SK-N-SH (cell line): ENCODE data around the gene PRMT2. TPM values are rescaled to one million over a fixed set of nuclear protein-coding genes. Genes with fewer than 3 reads are reported as not detected.
"Not testable (repeated sequence)": the region's sequence is repeated elsewhere in the genome, so short reads cannot be mapped to it uniquely, and the experiment has no call there.

ENCODE experiments used
- CTCF ChIA-PET: fragments of 300-600, 350-600 bp; formaldehyde crosslinking; extraction: SDS; loops from one replicate; lab custom pipeline; 2021; lab: Yijun Ruan, JAX
- POLR2A ChIA-PET: fragments of 350-600 bp; sonication (Branson Sonifier 250); formaldehyde crosslinking; extraction: SDS; loops from one replicate; lab custom pipeline; 2020; ENCODE audit warnings: antibody characterized with exemption, inconsistent platforms; lab: Yijun Ruan, JAX
- DNase-seq: peaks from one replicate; pipeline ENCODE4 v3.0.0; 2012
- H2AFZ ChIP-seq: fragments of 200-600 bp; sonication (generic); 2 replicates; pipeline ENCODE4 v1.8.1; 2016; ENCODE audit warnings: antibody characterized with exemption, mild to moderate bottlenecking, low read depth
- H3F3A ChIP-seq: fragments of 200-600 bp; sonication (generic); replicated peaks from 2 replicates; pipeline ENCODE3; 2016; ENCODE audit warnings: antibody characterized with exemption, mild to moderate bottlenecking; ENCODE audit not compliant: insufficient read depth
- H3K27ac ChIP-seq, 2 experiments: fragments of 200-500 bp in 1 of 2; fragments of 200-600 bp in 1 of 2; sonication (Bioruptor generic) in 1 of 2; sonication (generic), shearing (Covaris generic) in 1 of 2; 2 replicates each; pipeline versions ENCODE4 v1.5.1 to v1.6.1; 2014 to 2016; ENCODE audit warnings: low read depth in 2 of 2, inconsistent platforms in 1 of 2, low read length in 1 of 2, mild to moderate bottlenecking in 1 of 2, mixed read lengths in 1 of 2
- H3K27me3 ChIP-seq: fragments of 200-600 bp; sonication (generic), shearing (Covaris generic); 2 replicates; pipeline ENCODE4 v1.6.1; 2016; ENCODE audit warnings: mixed run types; ENCODE audit not compliant: insufficient read depth
- H3K36me3 ChIP-seq, 2 experiments: fragments of 200-500 bp in 1 of 2; fragments of 200-600 bp in 1 of 2; sonication (Bioruptor generic) in 1 of 2; sonication (generic) in 1 of 2; replicated peaks in 1 of 2; 2 replicates each; pipeline versions ENCODE3 to v1.5.1; 2014 to 2016; ENCODE audit warnings: low read length in 1 of 2, mild to moderate bottlenecking in 1 of 2; ENCODE audit not compliant: insufficient read depth in 2 of 2, control insufficient read depth in 1 of 2
- H3K4me1 ChIP-seq, 2 experiments: fragments of 200-500 bp in 1 of 2; fragments of 200-600 bp in 1 of 2; sonication (Bioruptor generic) in 1 of 2; sonication (generic), shearing (Covaris generic) in 1 of 2; 2 replicates each; pipeline versions ENCODE4 v1.5.1 to v1.6.1; 2014 to 2016; ENCODE audit warnings: low read depth in 1 of 2, low read length in 1 of 2, mixed run types in 1 of 2; ENCODE audit not compliant: insufficient read depth in 2 of 2, control insufficient read depth in 1 of 2
- H3K4me2 ChIP-seq: fragments of 200-600 bp; sonication (generic), shearing (Covaris generic); 2 replicates; pipeline ENCODE4 v1.6.1; 2017; ENCODE audit warnings: mixed run types
- H3K4me3 ChIP-seq, 2 experiments: fragments of 200-500 bp in 1 of 2; fragments of 200-600 bp in 1 of 2; sonication (Bioruptor generic) in 1 of 2; sonication (generic), shearing (Covaris generic) in 1 of 2; 2 replicates each; pipeline versions ENCODE4 v1.5.1 to v1.8.1; 2014 to 2016; ENCODE audit warnings: low read depth in 2 of 2, inconsistent platforms in 1 of 2, low read length in 1 of 2, mild to moderate bottlenecking in 1 of 2, mixed read lengths in 1 of 2, moderate library complexity in 1 of 2
- H3K79me2 ChIP-seq: fragments of 200-600 bp; sonication (generic); 2 replicates; pipeline ENCODE4 v1.8.1; 2017; ENCODE audit warnings: mild to moderate bottlenecking; ENCODE audit not compliant: insufficient read depth
- H3K9ac ChIP-seq: fragments of 200-600 bp; sonication (generic); 2 replicates; pipeline ENCODE4 v1.6.1; 2017; ENCODE audit warnings: mixed run types
- H3K9me2 ChIP-seq: fragments of 200-600 bp; sonication (generic); 2 replicates; pipeline ENCODE4 v1.6.1; 2017; ENCODE audit warnings: mixed run types
- H3K9me3 ChIP-seq: fragments of 200-600 bp; sonication (generic); 2 replicates; pipeline ENCODE4 v1.6.1; 2017; ENCODE audit warnings: mixed run types, mild to moderate bottlenecking, moderate library complexity
- H4K20me1 ChIP-seq: fragments of 200-600 bp; sonication (generic); 2 replicates; pipeline ENCODE4 v1.6.1; 2017; ENCODE audit warnings: mild to moderate bottlenecking, mixed run types; ENCODE audit not compliant: insufficient read depth
- WGBS: methylation state at CpG from one replicate; pipeline ENCODE4 v1.1.6; 2017; ENCODE audit warnings: low lambda C conversion rate; 5-methylcytosine and 5-hydroxymethylcytosine counted together
- polyA plus RNA-seq, 3 experiments: library from polyadenylated mRNA; depleted of rRNA; stranded (reverse); fragments of >200 nt; gene quantifications; 2 replicates each; pipeline ENCODE4 v1.2.3, GENCODE V29; 2012

The PRMT2 gene
- polyA plus RNA-seq, 1 of the 3 experiments (the other 2 are of a cell fraction) = 278 TPM

DNA sequence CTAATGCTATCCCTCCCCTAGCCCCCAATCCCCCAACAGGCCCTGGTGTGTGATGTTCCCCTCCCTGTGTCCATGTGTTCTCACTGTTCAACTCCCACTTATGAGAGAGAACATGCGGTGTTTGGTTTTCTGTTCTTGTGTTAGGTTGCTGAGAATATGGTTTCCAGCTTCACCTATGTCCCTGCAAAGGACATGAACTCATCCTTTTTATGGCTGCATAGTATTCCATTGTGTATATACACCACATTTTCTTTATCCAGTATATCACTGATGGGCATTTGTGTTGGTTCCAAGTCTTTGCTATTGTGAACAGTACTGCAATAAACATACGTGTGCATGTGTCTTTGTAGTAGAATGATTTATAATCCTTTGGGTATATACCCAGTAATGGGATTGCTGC, 41.1 kb downstream of the PRMT2 start:
- H3K9ac ChIP-seq, DNase-seq, H3K4me3 ChIP-seq, H4K20me1 ChIP-seq, H3K36me3 ChIP-seq, H3K4me2 ChIP-seq, H3K9me2 ChIP-seq, H3K79me2 ChIP-seq, H3F3A ChIP-seq, H3K27me3 ChIP-seq, POLR2A ChIA-PET, CTCF ChIA-PET, H2AFZ ChIP-seq, H3K9me3 ChIP-seq, H3K4me1 ChIP-seq, H3K27ac ChIP-seq: not testable (repeated sequence)
- 82% methylated on average over 2 of the region's 2 CpGs for WGBS

DNA sequence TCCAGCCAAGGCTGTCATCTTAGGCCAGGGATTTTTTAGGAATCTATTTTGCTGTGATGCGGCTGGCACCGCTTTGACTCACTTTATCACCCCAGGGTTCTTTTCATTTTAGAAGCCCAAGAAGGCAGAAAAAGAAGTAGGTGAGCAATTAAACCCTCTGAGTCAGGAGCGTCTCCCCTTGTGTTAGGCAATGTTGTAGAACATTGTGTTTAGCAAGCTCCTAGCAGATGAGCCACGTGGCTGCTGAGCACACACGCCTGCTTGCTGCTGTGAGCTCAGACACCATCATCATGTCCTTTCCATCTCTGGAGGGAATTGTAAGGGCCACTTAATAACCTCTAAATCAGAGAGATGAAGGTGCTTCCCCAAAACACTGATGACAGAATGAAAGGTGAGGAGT, 46.1 kb downstream of the PRMT2 start:
- CTCF ChIA-PET = not testable (repeated sequence)

DNA sequence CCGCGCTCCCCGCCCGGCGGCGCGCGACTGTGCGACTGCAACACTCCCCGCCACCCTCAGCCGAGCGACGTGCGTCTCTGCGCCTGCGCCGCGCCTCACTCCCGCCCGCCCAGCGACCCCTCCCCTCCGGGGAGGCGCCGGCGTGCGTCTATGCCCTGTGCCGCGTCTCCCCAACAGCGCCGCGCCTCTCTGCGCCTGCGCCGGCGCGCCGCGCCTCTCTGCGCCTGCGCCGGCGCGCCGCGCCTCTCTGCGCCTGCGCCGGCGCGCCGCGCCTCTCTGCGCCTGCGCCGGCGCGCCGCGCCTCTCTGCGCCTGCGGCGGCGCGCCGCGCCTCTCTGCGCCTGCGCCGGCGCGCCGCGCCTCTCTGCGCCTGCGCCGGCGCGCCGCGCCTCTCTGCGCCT, 63.2 kb downstream of the PRMT2 start:
- H2AFZ ChIP-seq, H3K79me2 ChIP-seq, H3F3A ChIP-seq, H3K4me1 ChIP-seq, H3K9me2 ChIP-seq, H3K27ac ChIP-seq, DNase-seq, H3K4me3 ChIP-seq, H3K4me2 ChIP-seq, H3K27me3 ChIP-seq, POLR2A ChIA-PET, H3K36me3 ChIP-seq, H3K9ac ChIP-seq, H4K20me1 ChIP-seq, H3K9me3 ChIP-seq, CTCF ChIA-PET: not testable (repeated sequence)
- 90% methylated on average over 48 of the region's 81 CpGs for WGBS

More for the DNA sequence above, 46.1 kb downstream of the PRMT2 start:
- H2AFZ ChIP-seq, H3K27ac ChIP-seq, DNase-seq, H3K36me3 ChIP-seq, H3K4me2 ChIP-seq, H3K79me2 ChIP-seq, H3F3A ChIP-seq, H3K9me3 ChIP-seq, H3K4me1 ChIP-seq, H4K20me1 ChIP-seq, H3K9me2 ChIP-seq, H3K4me3 ChIP-seq, H3K27me3 ChIP-seq, POLR2A ChIA-PET, H3K9ac ChIP-seq: not testable (repeated sequence)
- WGBS = 86% methylated on average over 5 of the region's 5 CpGs

DNA sequence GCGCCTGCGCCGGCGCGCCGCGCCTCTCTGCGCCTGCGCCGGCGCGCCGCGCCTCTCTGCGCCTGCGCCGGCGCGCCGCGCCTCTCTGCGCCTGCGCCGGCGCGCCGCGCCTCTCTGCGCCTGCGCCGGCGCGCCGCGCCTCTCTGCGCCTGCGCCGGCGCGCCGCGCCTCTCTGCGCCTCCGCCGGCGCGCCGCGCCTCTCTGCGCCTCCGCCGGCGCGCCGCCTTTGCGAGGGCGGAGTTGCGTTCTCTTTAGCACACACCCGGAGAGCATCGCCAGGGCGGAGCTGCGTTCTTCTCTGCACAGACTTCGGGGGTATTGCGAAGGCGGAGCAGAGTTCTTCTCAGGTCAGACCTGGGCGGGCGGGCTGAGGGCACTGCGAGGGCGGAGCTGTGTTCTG, 63.6 kb downstream of the PRMT2 start:
- H3K36me3 ChIP-seq, H3K9ac ChIP-seq, H3K4me1 ChIP-seq, H3K79me2 ChIP-seq, H4K20me1 ChIP-seq, H3K9me2 ChIP-seq, H2AFZ ChIP-seq, H3K27me3 ChIP-seq, H3K4me2 ChIP-seq, H3F3A ChIP-seq, H3K9me3 ChIP-seq, H3K27ac ChIP-seq, DNase-seq, POLR2A ChIA-PET, CTCF ChIA-PET, H3K4me3 ChIP-seq: not testable (repeated sequence)
- WGBS = 95% methylated on average over 44 of the region's 69 CpGs

Other genes starting within 250 kb of the PRMT2 start
- 26.9 and 33.1 TPM in 2 replicates for gene DIP2A, start 176.8 kb upstream of the PRMT2 start, polyA plus RNA-seq (2012; rRNA removed)
- gene S100B, start 30.6 kb upstream of the PRMT2 start, polyA plus RNA-seq (2012; rRNA removed) = 0.12 and 0.24 TPM in 2 replicates